Thyroid gland (tissue), 4 donors: ENCODE measurements around the gene PSD2. TPM values are rescaled to one million over a fixed set of nuclear protein-coding genes. Genes with fewer than 3 reads are reported as not detected.

Source experiments
- DNase-seq, 2 donors: peaks; one replicate each; pipeline ENCODE4 v3.0.0-alpha.2; 2019
- H3K27ac ChIP-seq, 3 donors: fragments of 200-600 bp; sonication (generic); 1 replicate in 2 of 3; 2 replicates in 1 of 3; pipeline ENCODE4 v1.5.1; 2016 to 2019; ENCODE audit warnings: mild to moderate bottlenecking in 1 of 3, moderate library complexity in 1 of 3
- H3K27me3 ChIP-seq: fragments of 200-600 bp; sonication (generic); one replicate; pipeline ENCODE4 v1.5.1; 2019
- H3K36me3 ChIP-seq, 2 donors: fragments of 200-600 bp; sonication (generic); one replicate each; pipeline ENCODE4 v1.5.1; 2016 to 2019
- H3K4me1 ChIP-seq, 2 donors: fragments of 200-600 bp; sonication (generic); one replicate each; pipeline ENCODE4 v1.5.1; 2017 to 2019
- H3K4me3 ChIP-seq, 3 donors: fragments of 200-600 bp; sonication (generic); replicated peaks in 1 of 3; 1 replicate in 2 of 3; 2 replicates in 1 of 3; pipeline ENCODE4 v1.5.1; 2016; ENCODE audit warnings: mild to moderate bottlenecking in 1 of 3
- H3K9me3 ChIP-seq: fragments of 200-600 bp; sonication (generic); one replicate; pipeline ENCODE4 v1.5.1; 2017
- POLR2A ChIP-seq, 2 donors: fragments of 450-650 bp; IDR thresholded peaks; one replicate each; pipeline ENCODE4 v1.6.1; 2017; ENCODE audit warnings: antibody characterized with exemption in 2 of 2, mild to moderate bottlenecking in 2 of 2, moderate library complexity in 1 of 2
- WGBS, 2 donors: methylation state at CpG; one replicate each; pipeline ENCODE4 v1.1.5; 2017; 5-methylcytosine and 5-hydroxymethylcytosine counted together
- intact Hi-C: fragments of 100-400 bp; cut with DNase I; formaldehyde crosslinking; loops from one replicate; pipeline ENCODE4 v1.15.1; 2023
- total RNA-seq, 4 donors: library from RNA; depleted of rRNA; stranded (reverse); fragments of >200 nt; gene quantifications; one replicate each; pipeline ENCODE4 v1.2.3, GENCODE V29; 2016
- TF ChIP-seq, protein P1 (sequence below), 6 experiments: fragments of 200-600 bp in 3 of 6; fragments of 450-650 bp in 3 of 6; sonication (generic) in 3 of 6; IDR thresholded peaks; one replicate each; pipeline ENCODE4 v1.5.1; 2016 to 2019; ENCODE audit warnings: antibody characterized with exemption in 6 of 6, mild to moderate bottlenecking in 2 of 6, inconsistent platforms in 1 of 6, moderate library complexity in 1 of 6

Gene PSD2
- total RNA-seq, 4 donors from 2014 or later, result 0.11 to 0.67 (median 0.13) TPM; not detected in 1

DNA sequence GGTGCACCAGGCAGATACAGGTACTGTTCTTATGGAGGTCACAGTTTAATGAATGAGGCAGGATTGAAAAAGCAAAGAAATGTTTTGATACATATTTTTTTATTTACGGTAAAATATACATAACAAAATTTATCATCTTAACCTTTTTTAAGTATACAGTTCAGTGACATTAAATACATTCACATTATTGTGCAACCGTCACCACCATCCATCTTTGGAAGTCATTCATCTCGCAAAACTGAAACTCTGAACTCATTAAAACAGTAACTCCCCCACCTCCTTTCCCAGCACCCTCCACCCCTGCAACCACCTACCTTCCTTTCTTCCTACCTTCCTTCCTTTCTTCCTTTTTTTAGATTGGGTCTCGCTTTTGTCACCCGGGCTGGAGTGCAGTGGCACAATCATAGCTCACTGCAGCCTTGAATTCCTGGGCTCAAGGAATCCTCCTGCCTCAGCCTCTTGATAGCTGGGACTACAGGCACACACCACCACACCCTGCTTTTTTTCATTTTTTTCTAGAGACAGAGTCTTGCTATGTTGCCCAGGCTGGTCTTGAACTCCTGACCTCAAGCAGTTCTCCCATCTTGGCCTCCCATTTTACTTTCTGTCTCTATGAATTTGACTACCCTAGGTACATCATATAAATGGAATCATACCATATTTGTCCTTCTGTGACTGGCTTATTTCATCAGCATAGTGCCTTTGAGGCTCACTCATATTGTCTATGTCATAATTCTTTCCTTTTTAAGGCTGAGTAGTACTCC is 22.5 kb upstream of the PSD2 start:
- Histone ChIP-seq H3K4me1 (peaks cover 0 to 4% of the 10 kb centered on the region in 2 donors), H3K36me3 (no peaks in the 10 kb centered on the region), H3K9me3 (no peaks in the 10 kb centered on the region), H3K27me3 (no peaks in the 10 kb centered on the region), H3K4me3 (no peak overlapping the region), H3K27ac (no peak overlapping the region)
- TF ChIP-seq, protein P1, sequence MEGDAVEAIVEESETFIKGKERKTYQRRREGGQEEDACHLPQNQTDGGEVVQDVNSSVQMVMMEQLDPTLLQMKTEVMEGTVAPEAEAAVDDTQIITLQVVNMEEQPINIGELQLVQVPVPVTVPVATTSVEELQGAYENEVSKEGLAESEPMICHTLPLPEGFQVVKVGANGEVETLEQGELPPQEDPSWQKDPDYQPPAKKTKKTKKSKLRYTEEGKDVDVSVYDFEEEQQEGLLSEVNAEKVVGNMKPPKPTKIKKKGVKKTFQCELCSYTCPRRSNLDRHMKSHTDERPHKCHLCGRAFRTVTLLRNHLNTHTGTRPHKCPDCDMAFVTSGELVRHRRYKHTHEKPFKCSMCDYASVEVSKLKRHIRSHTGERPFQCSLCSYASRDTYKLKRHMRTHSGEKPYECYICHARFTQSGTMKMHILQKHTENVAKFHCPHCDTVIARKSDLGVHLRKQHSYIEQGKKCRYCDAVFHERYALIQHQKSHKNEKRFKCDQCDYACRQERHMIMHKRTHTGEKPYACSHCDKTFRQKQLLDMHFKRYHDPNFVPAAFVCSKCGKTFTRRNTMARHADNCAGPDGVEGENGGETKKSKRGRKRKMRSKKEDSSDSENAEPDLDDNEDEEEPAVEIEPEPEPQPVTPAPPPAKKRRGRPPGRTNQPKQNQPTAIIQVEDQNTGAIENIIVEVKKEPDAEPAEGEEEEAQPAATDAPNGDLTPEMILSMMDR (IDR thresholded peaks at IDR 0.05), result no peak
- TF ChIP-seq POLR2A (IDR thresholded peaks at IDR 0.05), result no peak
- DNase-seq, result no peak
- intact Hi-C loops, result no loop called here
- 87% methylated on average over 5 of the region's 5 CpGs for WGBS, 2 donors

DNA sequence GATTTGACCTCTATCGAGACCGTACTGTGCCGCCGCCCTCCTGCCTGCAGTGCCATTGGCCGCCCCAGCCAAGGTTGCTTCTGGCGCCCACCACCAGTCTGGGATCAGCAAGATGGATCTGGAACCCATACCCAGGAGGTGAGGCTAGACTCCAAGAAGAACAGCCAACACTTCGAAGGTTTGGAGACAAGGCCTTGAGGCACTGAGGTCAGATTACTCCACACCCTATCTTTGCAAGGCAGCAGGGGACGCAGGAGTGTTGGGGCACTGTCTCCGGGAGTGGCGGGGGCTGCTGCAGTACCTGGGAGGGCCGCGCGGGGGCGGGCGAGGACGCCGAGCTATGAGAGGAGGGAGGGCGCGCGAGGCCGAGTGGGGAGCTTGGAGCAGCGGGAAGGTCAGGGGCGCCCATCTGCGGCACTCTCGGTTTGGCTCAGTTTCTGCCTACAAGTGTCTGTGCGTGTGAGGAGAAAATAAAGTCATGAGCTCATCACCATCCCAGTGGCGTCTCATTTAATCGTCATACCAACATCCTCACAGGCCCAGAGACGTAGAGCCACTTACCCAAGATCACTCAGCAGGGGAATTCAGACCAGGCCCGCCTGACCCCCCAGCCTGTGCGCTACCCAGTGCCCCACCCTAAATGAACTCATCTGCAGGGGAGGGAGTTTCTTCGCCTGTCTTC is 20.5 kb upstream of the PSD2 start:
- H3K36me3 ChIP-seq, result no peaks in the 10 kb centered on the region
- H3K27ac ChIP-seq, result no peak overlapping the region
- intact Hi-C loops, result no loop called here
- peaks cover 0 to 4% of the 10 kb centered on the region in 2 donors for H3K4me1 ChIP-seq
- DNase-seq, result peak; percentile 72 to 75
- H3K27me3 ChIP-seq, result no peaks in the 10 kb centered on the region
- WGBS, 2 donors, result 19 to 26% methylated on average over 24 to 26 of the region's 32 CpGs
- no peak for TF ChIP-seq POLR2A (IDR thresholded peaks at IDR 0.05)
- TF ChIP-seq, protein P1 (IDR thresholded peaks at IDR 0.05), result peak; percentile 80 to 100 (median 92)
- no peaks in the 10 kb centered on the region for H3K9me3 ChIP-seq
- H3K4me3 ChIP-seq, result no peak overlapping the region

DNA sequence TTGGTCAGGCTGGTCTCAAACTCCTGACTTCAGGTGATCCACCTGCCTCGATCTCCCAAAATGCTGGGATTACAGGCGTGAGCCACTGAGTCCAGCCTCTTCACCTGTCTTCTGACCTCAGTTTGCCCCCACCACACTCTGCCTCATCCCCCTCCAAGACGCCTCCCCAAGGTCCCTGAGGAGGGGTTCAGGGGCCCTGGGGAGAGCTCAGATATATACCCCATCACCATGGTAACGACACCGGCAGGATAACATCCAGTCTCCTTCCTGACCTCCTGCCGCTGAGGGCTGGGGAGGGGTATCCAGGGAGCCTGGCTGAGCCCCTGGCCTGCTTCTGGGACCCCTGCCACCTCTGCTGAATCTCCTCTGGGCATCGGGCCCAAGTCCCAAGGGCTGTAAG is 19.7 kb upstream of the PSD2 start:
- intact Hi-C loops, result no loop called here
- H3K4me1 ChIP-seq, result peaks cover 0 to 4% of the 10 kb centered on the region in 2 donors
- no peak overlapping the region for H3K27ac ChIP-seq
- no peaks in the 10 kb centered on the region for H3K27me3 ChIP-seq
- no peak for TF ChIP-seq POLR2A (IDR thresholded peaks at IDR 0.05)
- TF ChIP-seq, protein P1 (IDR thresholded peaks at IDR 0.05), result no peak
- no peaks in the 10 kb centered on the region for H3K9me3 ChIP-seq
- no peak overlapping the region for H3K4me3 ChIP-seq
- WGBS, 2 donors, result 79 to 87% methylated on average over 7 of the region's 7 CpGs
- DNase-seq, result no peak
- no peaks in the 10 kb centered on the region for H3K36me3 ChIP-seq

DNA sequence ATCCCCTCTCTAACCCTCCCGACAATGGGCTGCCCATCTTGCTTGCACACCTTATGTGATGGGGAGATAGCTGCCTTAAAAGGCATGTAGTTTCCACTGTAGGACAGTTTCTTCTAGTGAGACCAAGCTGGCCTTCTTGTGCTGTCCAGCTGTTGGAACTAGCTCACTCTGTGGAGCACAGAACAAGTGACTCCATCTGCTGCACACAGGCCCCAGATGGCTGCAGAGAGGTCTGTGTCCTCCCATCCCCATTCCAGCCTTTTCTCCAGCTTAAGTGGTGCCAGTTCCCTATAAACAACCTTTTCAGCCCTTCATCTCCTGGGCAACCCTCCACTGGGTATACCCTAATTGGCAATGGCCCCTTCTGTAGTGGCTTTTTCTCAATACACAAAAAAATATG is 18.7 kb upstream of the PSD2 start:
- DNase-seq, result no peak
- Histone ChIP-seq H3K4me3 (no peak overlapping the region), H3K36me3 (no peaks in the 10 kb centered on the region), H3K27ac (no peak overlapping the region), H3K4me1 (peaks cover 0 to 4% of the 10 kb centered on the region in 2 donors), H3K9me3 (no peaks in the 10 kb centered on the region), H3K27me3 (no peaks in the 10 kb centered on the region)
- TF ChIP-seq POLR2A (IDR thresholded peaks at IDR 0.05), result no peak
- TF ChIP-seq, protein P1 (IDR thresholded peaks at IDR 0.05), result no peak
- intact Hi-C loops, result no loop called here
- WGBS, 2 donors, result 100% methylated on average over 1 of the region's 1 CpG

DNA sequence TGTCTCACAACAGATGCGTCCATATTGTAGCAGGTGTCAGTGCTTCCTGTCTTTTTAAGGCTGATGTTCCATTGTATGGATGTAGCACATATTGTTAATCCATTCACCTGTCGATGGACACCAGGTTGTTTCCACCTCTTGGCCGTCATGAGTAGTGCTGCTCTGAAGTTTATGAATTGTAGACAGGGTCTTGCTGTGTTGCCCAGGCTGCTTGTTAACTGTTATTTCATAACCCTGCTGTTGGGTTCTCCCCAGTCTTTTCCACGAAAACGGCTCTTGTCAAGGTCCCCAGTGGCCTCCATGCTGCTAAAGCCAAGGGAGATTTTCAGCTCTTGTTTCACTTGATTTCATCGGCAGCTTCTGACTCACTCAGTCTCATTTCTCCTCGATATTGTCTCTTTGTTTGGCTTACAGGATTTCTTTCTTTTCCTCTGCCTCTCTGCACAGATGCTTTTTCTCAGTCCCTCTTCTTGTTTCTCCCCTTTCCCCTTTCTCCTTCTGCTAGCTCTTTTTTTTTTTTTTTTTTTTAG is 12.1 kb upstream of the PSD2 start:
- WGBS, 2 donors, result 57 to 73% methylated on average over 7 of the region's 7 CpGs
- intact Hi-C loops, result no loop called here
- DNase-seq, result no peak
- Histone ChIP-seq H3K9me3 (no peaks in the 10 kb centered on the region), H3K36me3 (no peaks in the 10 kb centered on the region), H3K4me3 (no peak overlapping the region), H3K27ac (no peak overlapping the region), H3K27me3 (no peaks in the 10 kb centered on the region), H3K4me1 (peaks cover 13 to 14% of the 10 kb centered on the region in 2 donors)
- no peak for TF ChIP-seq POLR2A (IDR thresholded peaks at IDR 0.05)
- TF ChIP-seq, protein P1 (IDR thresholded peaks at IDR 0.05), result no peak
